Measurements from ENCODE around the gene USP22.

USP22 gene

GRCh38 chr17:21020622-21021021 lies 22.2 kb downstream of the USP22 start:
- no peak for DNase-seq (ENCODE audit: low read depth)
- TF ChIP-seq CTCF (IDR thresholded peaks at IDR 0.05; ENCODE audit: insufficient read depth, low read depth, low read length, missing control alignments), result no peak
- no peak overlapping the region for H3K4me3 ChIP-seq (ENCODE audit: low read length)

- DNase-seq (ENCODE audit: low read depth), result no peak
- no peak overlapping the region for H3K4me3 ChIP-seq (ENCODE audit: low read length)
- TF ChIP-seq CTCF (IDR thresholded peaks at IDR 0.05; ENCODE audit: insufficient read depth, low read depth, low read length, missing control alignments), result peak; percentile 24
These were observed 22.7 kb downstream of the USP22 start for GRCh38 chr17:21019976-21020586.

- DNase-seq (ENCODE audit: low read depth), result no peak
- TF ChIP-seq CTCF (IDR thresholded peaks at IDR 0.05; ENCODE audit: insufficient read depth, low read depth, low read length, missing control alignments), result no peak
- H3K4me3 ChIP-seq (ENCODE audit: low read length), result no peak overlapping the region
These were observed 23.9 kb downstream of the USP22 start for GRCh38 chr17:21018894-21019293.

DNA sequence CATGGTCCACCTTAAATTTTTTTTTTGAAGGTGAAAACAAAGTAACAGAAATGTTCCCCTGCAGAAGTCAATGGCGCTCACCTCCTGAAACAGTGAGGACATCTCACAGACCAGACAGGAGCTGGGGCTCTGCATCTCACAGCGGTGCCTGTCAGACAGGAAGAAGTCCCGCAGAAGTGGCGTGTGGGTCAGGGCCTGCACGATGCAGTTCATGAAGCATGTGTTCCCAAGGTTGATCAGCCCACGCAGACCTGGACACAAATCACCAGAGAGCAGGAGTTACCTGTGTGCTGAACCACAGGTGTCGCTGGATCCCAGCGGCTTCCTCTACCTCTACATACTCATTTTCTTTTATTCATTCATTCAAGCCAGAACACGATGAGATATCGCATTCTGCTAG lies 24.9 kb downstream of the USP22 start:
- TF ChIP-seq CTCF (IDR thresholded peaks at IDR 0.05; ENCODE audit: insufficient read depth, low read depth, low read length, missing control alignments), result no peak
- no peak overlapping the region for H3K4me3 ChIP-seq (ENCODE audit: low read length)
- DNase-seq (ENCODE audit: low read depth), result no peak

DNA sequence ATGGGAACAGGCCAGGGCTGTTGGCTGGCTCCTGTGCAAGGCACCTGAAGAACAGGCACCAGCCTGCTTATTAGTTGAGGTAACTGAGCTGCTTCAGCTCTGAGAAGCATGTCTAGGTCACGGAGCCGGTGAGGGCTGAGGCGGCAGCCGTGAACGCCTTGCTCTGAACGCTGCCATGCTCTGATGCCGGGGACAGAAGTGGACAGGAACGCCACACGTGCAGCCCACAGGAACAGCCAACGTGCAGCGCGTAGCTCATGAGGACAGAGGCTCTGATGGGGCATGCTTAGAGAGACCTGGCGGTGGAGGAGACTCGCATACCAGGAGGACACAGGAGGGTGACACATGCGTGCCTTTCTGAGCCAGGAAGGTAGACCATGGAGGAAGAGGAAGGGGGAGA lies 25.6 kb downstream of the USP22 start:
- TF ChIP-seq CTCF (IDR thresholded peaks at IDR 0.05; ENCODE audit: insufficient read depth, low read depth, low read length, missing control alignments), result no peak
- no peak overlapping the region for H3K4me3 ChIP-seq (ENCODE audit: low read length)
- no peak for DNase-seq (ENCODE audit: low read depth)

- no peak for DNase-seq (ENCODE audit: low read depth)
- H3K4me3 ChIP-seq (ENCODE audit: low read length), result no peak overlapping the region
- no peak for TF ChIP-seq CTCF (IDR thresholded peaks at IDR 0.05; ENCODE audit: insufficient read depth, low read depth, low read length, missing control alignments)
These were observed 26.0 kb downstream of the USP22 start for GRCh38 chr17:21016826-21017225.

DNA sequence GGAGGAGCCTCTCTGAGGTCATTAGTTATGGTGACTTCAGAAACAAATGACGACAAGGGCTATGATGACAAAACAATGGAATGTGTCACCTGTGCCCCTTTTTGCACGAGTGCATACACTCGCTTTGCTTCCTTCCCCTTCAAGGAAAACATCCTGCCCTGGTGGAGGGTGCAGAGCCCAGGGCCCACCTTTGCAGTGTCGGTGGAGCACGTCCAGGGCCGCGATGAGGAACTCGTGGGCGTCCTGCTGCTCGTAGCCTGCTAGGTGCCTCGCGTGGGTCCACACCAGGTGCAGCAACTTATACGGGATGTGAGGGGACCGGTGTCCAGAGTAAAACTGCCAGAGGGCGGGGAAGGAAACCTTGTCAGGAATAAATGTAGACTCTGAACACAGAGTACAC lies 27.2 kb downstream of the USP22 start:
- no peak for DNase-seq (ENCODE audit: low read depth)
- no peak for TF ChIP-seq CTCF (IDR thresholded peaks at IDR 0.05; ENCODE audit: insufficient read depth, low read depth, low read length, missing control alignments)

More for the DNA sequence above, 27.2 kb downstream of the USP22 start:
- H3K4me3 ChIP-seq (ENCODE audit: low read length), result no peak overlapping the region
